Transverse colon (tissue), 4 donors: ENCODE results near the gene ITM2C.

ENCODE experiments used
- EP300 ChIP-seq: sonication (generic); formaldehyde crosslinking; IDR thresholded peaks from one replicate; pipeline ENCODE4 v1.6.1; 2017; ENCODE audit warnings: antibody characterized with exemption, low read depth
- POLR2A ChIP-seq: fragments of 450-650 bp; IDR thresholded peaks from one replicate; pipeline ENCODE4 v1.6.1; 2016; ENCODE audit warnings: antibody characterized with exemption, mild to moderate bottlenecking, moderate library complexity
- POLR2AphosphoS5 ChIP-seq, 3 donors: sonication (generic); formaldehyde crosslinking; IDR thresholded peaks; one replicate each; pipeline ENCODE4 v1.6.1; 2016; ENCODE audit warnings: antibody characterized with exemption in 3 of 3
- TF ChIP-seq, protein P1 (sequence below), 5 experiments: fragments of 200-600 bp in 3 of 5; fragments of 450-650 bp in 2 of 5; sonication (generic) in 3 of 5; IDR thresholded peaks; 1 replicate in 2 of 5; 2 replicates in 3 of 5; pipeline ENCODE4 v1.5.1; 2016 to 2017; ENCODE audit warnings: antibody characterized with exemption in 5 of 5, inconsistent platforms in 3 of 5, mild to moderate bottlenecking in 2 of 5, moderate library complexity in 1 of 5

GRCh38 chr2:230909841-230910545 is 45.3 kb downstream of the ITM2C start:
- no peak for TF ChIP-seq POLR2AphosphoS5 (IDR thresholded peaks at IDR 0.05)
- TF ChIP-seq, protein P1, sequence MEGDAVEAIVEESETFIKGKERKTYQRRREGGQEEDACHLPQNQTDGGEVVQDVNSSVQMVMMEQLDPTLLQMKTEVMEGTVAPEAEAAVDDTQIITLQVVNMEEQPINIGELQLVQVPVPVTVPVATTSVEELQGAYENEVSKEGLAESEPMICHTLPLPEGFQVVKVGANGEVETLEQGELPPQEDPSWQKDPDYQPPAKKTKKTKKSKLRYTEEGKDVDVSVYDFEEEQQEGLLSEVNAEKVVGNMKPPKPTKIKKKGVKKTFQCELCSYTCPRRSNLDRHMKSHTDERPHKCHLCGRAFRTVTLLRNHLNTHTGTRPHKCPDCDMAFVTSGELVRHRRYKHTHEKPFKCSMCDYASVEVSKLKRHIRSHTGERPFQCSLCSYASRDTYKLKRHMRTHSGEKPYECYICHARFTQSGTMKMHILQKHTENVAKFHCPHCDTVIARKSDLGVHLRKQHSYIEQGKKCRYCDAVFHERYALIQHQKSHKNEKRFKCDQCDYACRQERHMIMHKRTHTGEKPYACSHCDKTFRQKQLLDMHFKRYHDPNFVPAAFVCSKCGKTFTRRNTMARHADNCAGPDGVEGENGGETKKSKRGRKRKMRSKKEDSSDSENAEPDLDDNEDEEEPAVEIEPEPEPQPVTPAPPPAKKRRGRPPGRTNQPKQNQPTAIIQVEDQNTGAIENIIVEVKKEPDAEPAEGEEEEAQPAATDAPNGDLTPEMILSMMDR (IDR thresholded peaks at IDR 0.05) = no peak
- TF ChIP-seq POLR2A = no peak
- TF ChIP-seq EP300 = no peak
